HG03045 (cell line): ENCODE data around the gene SLC38A10.
"Not testable (repeated sequence)": the region's sequence is repeated elsewhere in the genome, so short reads cannot be mapped to it uniquely, and the experiment has no call there.

Source experiments
- ATAC-seq: cut with Tn5 transposase; IDR thresholded peaks from one replicate; pipeline ENCODE4 v1.9.1; 2021; ENCODE audit warnings: mild to moderate bottlenecking, moderate library complexity; ENCODE audit not compliant: unreplicated experiment

The SLC38A10 gene

GRCh38 chr17:81312624-81313325 lies 17.7 kb upstream of the SLC38A10 start:
- no peak for ATAC-seq

GRCh38 chr17:81311946-81312345 lies 16.8 kb upstream of the SLC38A10 start:
- no peak for ATAC-seq

- ATAC-seq: no peak
Measured at GRCh38 chr17:81310949-81311550, 15.9 kb upstream of the SLC38A10 start.

GRCh38 chr17:81309859-81310839 lies 15.0 kb upstream of the SLC38A10 start:
- no peak for ATAC-seq

GRCh38 chr17:81309140-81309858 lies 14.2 kb upstream of the SLC38A10 start:
- no peak for ATAC-seq

GRCh38 chr17:81308784-81309139 lies 13.7 kb upstream of the SLC38A10 start:
- not testable (repeated sequence) for ATAC-seq

- no peak for ATAC-seq
Measured at GRCh38 chr17:81307636-81308560, 12.8 kb upstream of the SLC38A10 start.

- no peak for ATAC-seq
Measured at GRCh38 chr17:81306898-81307510, 11.9 kb upstream of the SLC38A10 start.

GRCh38 chr17:81306491-81306890 lies 11.4 kb upstream of the SLC38A10 start:
- no peak for ATAC-seq

GRCh38 chr17:81305051-81305630 lies 10.0 kb upstream of the SLC38A10 start:
- no peak for ATAC-seq

GRCh38 chr17:81304196-81305015 lies 9.3 kb upstream of the SLC38A10 start:
- ATAC-seq: no peak

GRCh38 chr17:81303385-81303784 lies 8.3 kb upstream of the SLC38A10 start:
- ATAC-seq: no peak

- ATAC-seq: no peak
Measured at GRCh38 chr17:81302861-81303333, 7.8 kb upstream of the SLC38A10 start.

- ATAC-seq: no peak
Measured at GRCh38 chr17:81302324-81302723, 7.2 kb upstream of the SLC38A10 start.

GRCh38 chr17:81301195-81302144 lies 6.4 kb upstream of the SLC38A10 start:
- ATAC-seq: no peak

GRCh38 chr17:81300586-81301155 lies 5.6 kb upstream of the SLC38A10 start:
- ATAC-seq: no peak
